IMR-90 (cell line): ENCODE measurements around the gene SLCO3A1. TPM values are rescaled to one million over a fixed set of nuclear protein-coding genes. Genes with fewer than 3 reads are reported as not detected.

Experiments used
- ATAC-seq: fragments of 200-7000 bp; cut with Tn5 transposase; 2 replicates; pipeline ENCODE4 v1.9.1; 2020; ENCODE audit warnings: low read depth, mild to moderate bottlenecking, moderate library complexity
- BruUV-seq: library from RNA; stranded (reverse); fragments of 400-500 nt; replicated peaks from 2 replicates; lab custom pipeline; 2021; lab: Mats Ljungman, UMichigan
- CTCF ChIA-PET: fragments of 300-600 bp; formaldehyde crosslinking; extraction: SDS; loops from one replicate; lab custom pipeline; 2021; ENCODE audit warnings: antibody characterized with exemption; lab: Yijun Ruan, JAX
- POLR2A ChIA-PET: fragments of 300-600 bp; sonication (Branson Sonifier 250); formaldehyde crosslinking; loops from one replicate; lab custom pipeline; 2022; ENCODE audit warnings: antibody characterized with exemption; ENCODE audit not compliant: unreplicated experiment; lab: Charles Lee
- DNase-seq: peaks from one replicate; pipeline ENCODE4 v3.0.0; 2013
- H2AFZ ChIP-seq: replicated peaks from 2 replicates; pipeline ENCODE3; 2013; ENCODE audit warnings: low read length, mild to moderate bottlenecking; ENCODE audit not compliant: poor library complexity
- H2AK5ac ChIP-seq: 2 replicates; pipeline ENCODE4 v1.6.1; 2013; ENCODE audit warnings: low read depth, low read length, inconsistent platforms
- H2AK9ac ChIP-seq: replicated peaks from 2 replicates; pipeline ENCODE3; 2013; ENCODE audit warnings: mild to moderate bottlenecking, low read depth, low read length, moderate library complexity; ENCODE audit not compliant: poor library complexity
- H2BK120ac ChIP-seq: 2 replicates; pipeline ENCODE4 v1.6.1; 2013; ENCODE audit warnings: low read depth, low read length, inconsistent platforms
- H2BK15ac ChIP-seq: 3 replicates; pipeline ENCODE4 v1.6.1; 2013; ENCODE audit warnings: low read depth, low read length, inconsistent platforms
- H2BK20ac ChIP-seq: 2 replicates; pipeline ENCODE4 v1.6.1; 2013; ENCODE audit warnings: low read depth, mild to moderate bottlenecking, inconsistent platforms, low read length, moderate library complexity
- H2BK5ac ChIP-seq: 2 replicates; pipeline ENCODE4 v1.6.1; 2013; ENCODE audit warnings: mild to moderate bottlenecking, low read depth, low read length, inconsistent platforms; ENCODE audit not compliant: poor library complexity, severe bottlenecking
- H3K14ac ChIP-seq: replicated peaks from 2 replicates; pipeline ENCODE4 v1.6.1; 2013; ENCODE audit warnings: low read depth, low read length, inconsistent platforms
- H3K18ac ChIP-seq: 2 replicates; pipeline ENCODE4 v1.6.1; 2013; ENCODE audit warnings: low read depth, low read length, control low read depth
- H3K23ac ChIP-seq: 2 replicates; pipeline ENCODE4 v1.6.1; 2013; ENCODE audit warnings: low read depth, low read length, inconsistent platforms
- H3K27ac ChIP-seq: 2 replicates; pipeline ENCODE4 v1.5.1; 2013; ENCODE audit warnings: mild to moderate bottlenecking, control low read depth, low read length; ENCODE audit not compliant: insufficient read depth
- H3K27me3 ChIP-seq: 2 replicates; pipeline ENCODE4 v1.6.1; 2013; ENCODE audit warnings: low read length; ENCODE audit not compliant: control insufficient read depth, insufficient read depth
- H3K36me3 ChIP-seq: 2 replicates; pipeline ENCODE4 v1.6.1; 2013; ENCODE audit warnings: low read length, mixed read lengths; ENCODE audit not compliant: control insufficient read depth, insufficient read depth
- H3K4ac ChIP-seq: 2 replicates; pipeline ENCODE4 v1.6.1; 2013; ENCODE audit warnings: low read depth, low read length, inconsistent platforms
- H3K4me1 ChIP-seq: 2 replicates; pipeline ENCODE4 v1.6.1; 2013; ENCODE audit warnings: low read length, mixed read lengths; ENCODE audit not compliant: control insufficient read depth, insufficient read depth
- H3K4me2 ChIP-seq: 2 replicates; pipeline ENCODE4 v1.6.1; 2013; ENCODE audit warnings: low read depth, mild to moderate bottlenecking, control low read depth, low read length, moderate library complexity
- H3K4me3 ChIP-seq: 2 replicates; pipeline ENCODE4 v1.5.1; 2013; ENCODE audit warnings: low read depth, mild to moderate bottlenecking, control low read depth, low read length, moderate library complexity; ENCODE audit not compliant: insufficient read depth
- H3K56ac ChIP-seq: 2 replicates; pipeline ENCODE4 v1.6.1; 2013; ENCODE audit warnings: low read length, inconsistent platforms; ENCODE audit not compliant: insufficient read depth; ENCODE audit errors: extremely low read depth
- H3K79me1 ChIP-seq, 2 experiments: 2 replicates each; pipeline ENCODE4 v1.6.1; 2013; ENCODE audit warnings: low read length in 2 of 2, inconsistent platforms in 1 of 2, low read depth in 1 of 2
- H3K9ac ChIP-seq: 2 replicates; pipeline ENCODE4 v1.6.1; 2013; ENCODE audit warnings: low read depth, low read length, control low read depth
- H3K9me1 ChIP-seq: 2 replicates; pipeline ENCODE4 v1.6.1; 2013; ENCODE audit warnings: low read length, inconsistent platforms; ENCODE audit not compliant: insufficient read depth
- H3K9me3 ChIP-seq: 2 replicates; pipeline ENCODE4 v1.6.1; 2013; ENCODE audit warnings: low read length; ENCODE audit not compliant: control insufficient read depth, insufficient read depth
- H4K20me1 ChIP-seq: 2 replicates; pipeline ENCODE4 v1.6.1; 2013; ENCODE audit warnings: low read length, inconsistent platforms; ENCODE audit not compliant: insufficient read depth
- H4K5ac ChIP-seq: 2 replicates; pipeline ENCODE4 v1.6.1; 2013; ENCODE audit warnings: mild to moderate bottlenecking, low read depth, low read length, control low read depth
- H4K8ac ChIP-seq, 2 experiments: 2 replicates each; pipeline ENCODE4 v1.6.1; 2013; ENCODE audit warnings: low read depth in 2 of 2, low read length in 2 of 2, control low read depth in 1 of 2, inconsistent platforms in 1 of 2
- H4K91ac ChIP-seq: 2 replicates; pipeline ENCODE4 v1.6.1; 2013; ENCODE audit warnings: low read depth, low read length, inconsistent platforms; ENCODE audit not compliant: insufficient read depth
- BHLHE40 ChIP-seq: fragments of 150-350 bp; IDR thresholded peaks from 2 replicates; pipeline ENCODE4 v1.6.1; 2016; ENCODE audit warnings: mild to moderate bottlenecking, low read depth, low read length
- CEBPB ChIP-seq: IDR thresholded peaks from 2 replicates; pipeline ENCODE4 v1.6.1; 2012; ENCODE audit warnings: low read depth, low read length, improper control_type of control experiment
- CHD1 ChIP-seq: IDR thresholded peaks from 2 replicates; pipeline ENCODE4 v1.6.1; 2012; ENCODE audit warnings: low read depth, low read length, improper control_type of control experiment
- ELK1 ChIP-seq: fragments of 150-350 bp; IDR thresholded peaks from 2 replicates; pipeline ENCODE4 v1.6.1; 2016; ENCODE audit warnings: low read depth, mild to moderate bottlenecking, low read length, moderate library complexity, borderline replicate concordance
- FOS ChIP-seq: fragments of 150-350 bp; IDR thresholded peaks from 2 replicates; pipeline ENCODE4 v1.6.1; 2016; ENCODE audit warnings: low read depth, low read length
- MAFK ChIP-seq: IDR thresholded peaks from 2 replicates; pipeline ENCODE4 v1.6.1; 2012; ENCODE audit warnings: low read depth, low read length, improper control_type of control experiment
- MAZ ChIP-seq: IDR thresholded peaks from 2 replicates; pipeline ENCODE4 v1.6.1; 2012; ENCODE audit warnings: low read depth, mild to moderate bottlenecking, low read length, improper control_type of control experiment, moderate library complexity, borderline replicate concordance
- MXI1 ChIP-seq: IDR thresholded peaks from 2 replicates; pipeline ENCODE4 v1.6.1; 2012; ENCODE audit warnings: low read depth, mild to moderate bottlenecking, low read length, moderate library complexity, borderline replicate concordance
- NFE2L2 ChIP-seq: fragments of 150-350 bp; IDR thresholded peaks from 2 replicates; pipeline ENCODE4 v1.6.1; 2016; ENCODE audit warnings: low read depth, mild to moderate bottlenecking, low read length
- POLR2A ChIP-seq: IDR thresholded peaks from 2 replicates; pipeline ENCODE4 v1.6.1; 2012; ENCODE audit warnings: mild to moderate bottlenecking, low read depth, low read length
- RAD21 ChIP-seq: IDR thresholded peaks from 2 replicates; pipeline ENCODE4 v1.6.1; 2012; ENCODE audit warnings: low read length, improper control_type of control experiment
- RCOR1 ChIP-seq: IDR thresholded peaks from 2 replicates; pipeline ENCODE4 v1.6.1; 2012; ENCODE audit warnings: mild to moderate bottlenecking, low read length, improper control_type of control experiment; ENCODE audit not compliant: insufficient replicate concordance
- RFX5 ChIP-seq: IDR thresholded peaks from 2 replicates; pipeline ENCODE4 v1.8.0; 2012; ENCODE audit warnings: low read depth, mild to moderate bottlenecking, low read length, moderate library complexity
- SMC3 ChIP-seq: fragments of 150-350 bp; IDR thresholded peaks from 2 replicates; pipeline ENCODE4 v1.6.1; 2016; ENCODE audit warnings: low read depth, mild to moderate bottlenecking, antibody characterized with exemption, low read length, moderate library complexity
- USF2 ChIP-seq: fragments of 150-350 bp; IDR thresholded peaks from 2 replicates; pipeline ENCODE4 v1.6.1; 2017; ENCODE audit warnings: mild to moderate bottlenecking, antibody characterized with exemption, low read length, low read depth
- WGBS, 2 experiments: methylation state at CpG; one replicate each; pipeline versions ENCODE4 v1.1.5 to v1.1.7; 2013; ENCODE audit warnings: missing lambda C conversion rate in 2 of 2; ENCODE audit not compliant: insufficient read length in 1 of 2; ENCODE audit errors: extremely low coverage in 2 of 2; 5-methylcytosine and 5-hydroxymethylcytosine counted together
- dilution Hi-C: fragments of 300-500 bp; cut with HindIII; formaldehyde crosslinking; loops from one replicate; pipeline ENCODE4 v1.14.3; 2018; ENCODE audit warnings: low sequenced_read_pairs; ENCODE audit not compliant: unreplicated experiment
- in situ Hi-C: fragments of 300-500 bp; cut with MboI; formaldehyde crosslinking; loops from 3 replicates; pipeline ENCODE4 v1.14.3; 2019; ENCODE audit warnings: low sequenced_read_pairs, inconsistent platforms, mixed read lengths
- intact Hi-C: fragments of 100-400 bp; cut with micrococcal nuclease; formaldehyde crosslinking; loops from 2 replicates; pipeline ENCODE4 v1.10.0; 2022
- polyA plus RNA-seq, 3 experiments: library from polyadenylated mRNA; depleted of rRNA; stranded (reverse); fragments of >200 nt; gene quantifications; 2 replicates each; pipeline ENCODE4 v1.2.3, GENCODE V29; 2012; ENCODE audit warnings: low replicate concordance in 1 of 3
- total RNA-seq: library from RNA; depleted of rRNA; stranded (reverse); fragments of >200 nt; gene quantifications from 2 replicates; pipeline ENCODE4 v1.2.3, GENCODE V29; 2012
- TF ChIP-seq, protein P1 (sequence below): conservative IDR thresholded peaks from 2 replicates; pipeline ENCODE4 v1.5.1; 2012; ENCODE audit warnings: mild to moderate bottlenecking, low read depth, low read length, improper control_type of control experiment

The SLCO3A1 gene
- total and polyA plus RNA-seq, 2 of the 4 experiments (the other 2 are of a cell fraction), result 4.7 to 8.1 TPM

DNA sequence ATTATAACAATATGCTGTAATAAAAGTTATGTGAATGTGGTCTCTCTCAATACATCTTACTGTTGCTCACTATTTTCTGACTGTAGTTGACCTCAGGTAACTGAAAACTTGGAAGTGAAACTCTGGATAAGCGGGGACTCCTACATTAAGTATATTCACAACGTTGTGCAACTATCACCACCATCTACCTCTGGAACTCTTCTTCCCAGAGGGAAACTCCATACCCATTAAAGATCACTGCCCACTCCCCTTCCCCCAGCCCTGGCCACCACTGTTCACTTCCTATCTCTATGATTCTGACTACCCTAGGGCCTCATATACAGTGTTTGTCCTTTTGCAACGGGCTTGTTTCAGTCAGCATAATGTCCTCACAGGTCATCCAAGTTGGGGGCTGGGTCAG, 20.7 kb downstream of the SLCO3A1 start:
- Histone ChIP-seq H2BK20ac (no peak overlapping the region), H3K4me1 (no peaks in the 10 kb centered on the region), H2BK15ac (no peak overlapping the region), H3K27me3 (no peaks in the 10 kb centered on the region), H4K20me1 (no peaks in the 10 kb centered on the region), H3K36me3 (no peaks in the 10 kb centered on the region), H3K18ac (no peak overlapping the region), H3K56ac (no peak overlapping the region), H3K4ac (no peak overlapping the region), H4K91ac (no peak overlapping the region), H3K4me3 (no peak overlapping the region), H4K8ac (no peak overlapping the region), H3K23ac (no peak overlapping the region), H3K9me1 (no peaks in the 10 kb centered on the region), H3K14ac (no peak overlapping the region), H4K5ac (no peak overlapping the region), H3K27ac (no peak overlapping the region), H2AK9ac (no peak overlapping the region), H3K9ac (no peak overlapping the region), H2BK120ac (no peak overlapping the region), H3K4me2 (no peak overlapping the region), H2BK5ac (no peak overlapping the region), H3K79me1 (no peaks in the 10 kb centered on the region), H2AFZ (no peak overlapping the region), H3K9me3 (no peaks in the 10 kb centered on the region), H2AK5ac (no peak overlapping the region)
- no TSS peak for BruUV-seq
- intact Hi-C loops (no loop called here), dilution Hi-C loops (no loop called here), in situ Hi-C loops (no loop called here)
- DNase-seq, result no peak
- TF ChIP-seq RFX5 (no peak), ELK1 (no peak), CEBPB (no peak), RAD21 (no peak), MAFK (no peak), NFE2L2 (no peak), BHLHE40 (no peak), SMC3 (no peak), FOS (no peak), MAZ (no peak), POLR2A (no peak), USF2 (no peak), CHD1 (no peak), RCOR1 (no peak), MXI1 (no peak)
- TF ChIP-seq, protein P1, sequence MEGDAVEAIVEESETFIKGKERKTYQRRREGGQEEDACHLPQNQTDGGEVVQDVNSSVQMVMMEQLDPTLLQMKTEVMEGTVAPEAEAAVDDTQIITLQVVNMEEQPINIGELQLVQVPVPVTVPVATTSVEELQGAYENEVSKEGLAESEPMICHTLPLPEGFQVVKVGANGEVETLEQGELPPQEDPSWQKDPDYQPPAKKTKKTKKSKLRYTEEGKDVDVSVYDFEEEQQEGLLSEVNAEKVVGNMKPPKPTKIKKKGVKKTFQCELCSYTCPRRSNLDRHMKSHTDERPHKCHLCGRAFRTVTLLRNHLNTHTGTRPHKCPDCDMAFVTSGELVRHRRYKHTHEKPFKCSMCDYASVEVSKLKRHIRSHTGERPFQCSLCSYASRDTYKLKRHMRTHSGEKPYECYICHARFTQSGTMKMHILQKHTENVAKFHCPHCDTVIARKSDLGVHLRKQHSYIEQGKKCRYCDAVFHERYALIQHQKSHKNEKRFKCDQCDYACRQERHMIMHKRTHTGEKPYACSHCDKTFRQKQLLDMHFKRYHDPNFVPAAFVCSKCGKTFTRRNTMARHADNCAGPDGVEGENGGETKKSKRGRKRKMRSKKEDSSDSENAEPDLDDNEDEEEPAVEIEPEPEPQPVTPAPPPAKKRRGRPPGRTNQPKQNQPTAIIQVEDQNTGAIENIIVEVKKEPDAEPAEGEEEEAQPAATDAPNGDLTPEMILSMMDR, result no peak
- WGBS, 2 experiments, result 70% methylated on average over 2 of the region's 3 CpGs; no CpG with 5 or more reads in 1 of the 2 experiments
- ChIA-PET POLR2A (no interaction called here), CTCF (no interaction called here)
- ATAC-seq, result no peak
